Epithelial cell of prostate (primary cell): Measurements from ENCODE around the gene DUSP11.
"Not testable (repeated sequence)": the region's sequence is repeated elsewhere in the genome, so short reads cannot be mapped to it uniquely, and the experiment has no call there.

Experiments used
- DNase-seq: peaks from one replicate; pipeline ENCODE4 v3.0.0-alpha.2; 2011; ENCODE audit warnings: low read depth, low spot score
- H3K27ac ChIP-seq: fragments of 450-650 bp; 2 replicates; pipeline ENCODE4 v1.5.1; 2017; ENCODE audit warnings: mild to moderate bottlenecking

Gene DUSP11

GRCh38 chr2:73728043-73728442 lies 51.9 kb downstream of the DUSP11 start:
- no peak for DNase-seq
- H3K27ac ChIP-seq: no peak overlapping the region

DNA sequence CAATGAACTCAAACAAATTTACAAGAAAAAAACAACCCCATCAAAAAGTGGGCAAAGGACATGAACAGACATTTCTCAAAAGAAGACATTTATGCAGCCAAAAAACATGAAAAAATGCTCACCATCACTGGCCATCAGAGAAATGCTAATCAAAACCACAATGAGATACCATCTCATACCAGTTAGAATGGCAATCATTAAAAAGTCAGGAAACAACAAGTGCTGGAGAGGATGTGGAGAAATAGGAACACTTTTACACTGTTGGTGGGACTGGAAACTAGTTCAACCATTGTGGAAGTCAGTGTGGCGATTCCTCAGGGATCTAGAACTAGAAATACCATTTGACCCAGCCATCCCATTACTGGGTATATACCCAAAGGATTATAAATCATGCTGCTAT lies 53.2 kb downstream of the DUSP11 start:
- H3K27ac ChIP-seq, DNase-seq: not testable (repeated sequence)

DNA sequence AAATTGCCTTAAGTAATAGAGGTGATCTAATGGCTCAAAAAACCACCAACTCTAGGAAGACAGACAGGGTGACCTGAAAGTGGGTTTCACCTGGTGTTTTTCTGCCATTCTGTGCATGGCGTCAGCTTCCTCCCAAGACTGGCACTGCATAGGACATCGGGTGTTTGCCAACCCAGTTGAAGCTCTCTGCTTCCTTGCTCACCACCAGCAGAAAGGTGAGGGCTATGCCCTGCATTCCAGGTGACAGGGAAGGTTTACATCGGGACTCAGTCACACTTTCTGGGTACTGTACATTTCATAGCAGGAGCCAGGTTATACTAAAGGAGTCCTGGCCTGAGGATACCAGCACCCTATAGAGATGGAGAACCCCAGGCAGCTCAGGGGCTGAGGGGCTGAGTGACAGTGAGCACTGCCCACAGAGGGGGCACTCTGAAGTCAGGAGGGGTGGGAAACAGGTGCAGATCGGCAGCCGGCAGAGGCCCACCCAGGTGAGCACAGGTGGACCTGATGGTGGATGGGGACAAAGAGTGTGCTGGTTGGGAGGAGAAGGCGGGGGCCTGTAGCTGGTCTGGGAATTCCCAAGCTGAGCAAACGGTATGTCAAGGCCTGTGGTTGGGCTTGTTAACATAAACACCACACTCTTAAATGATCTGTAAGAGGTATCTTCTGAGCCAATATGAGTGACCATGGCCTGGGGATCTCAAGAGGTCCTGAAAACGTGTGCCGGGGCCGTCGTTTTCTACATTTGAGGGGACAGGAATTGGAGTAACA lies 60.9 kb downstream of the DUSP11 start:
- no peak for DNase-seq
- H3K27ac ChIP-seq: no peak overlapping the region

- DNase-seq: no peak
- no peak overlapping the region for H3K27ac ChIP-seq
These were observed 61.5 kb downstream of the DUSP11 start for GRCh38 chr2:73718421-73718820.

DNA sequence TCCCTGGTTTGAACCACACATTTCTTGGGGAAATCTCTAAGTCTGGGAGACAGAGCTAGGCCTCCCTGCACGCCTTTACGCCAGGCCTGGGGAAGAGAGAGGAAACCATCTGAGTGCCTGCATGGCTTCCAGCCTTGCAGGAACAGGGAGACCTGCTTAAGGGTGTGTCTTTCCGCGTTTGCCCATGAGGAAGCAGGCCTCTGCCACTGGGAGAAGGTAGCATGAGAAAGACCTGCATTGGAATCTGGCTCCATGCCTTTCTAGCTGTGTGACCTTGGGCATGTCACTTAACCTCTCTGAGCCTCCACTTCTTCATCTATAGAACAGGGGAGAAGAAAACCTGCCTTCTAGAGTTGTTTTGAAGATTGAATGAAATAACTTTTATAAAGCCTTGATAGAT lies 62.2 kb downstream of the DUSP11 start:
- not testable (repeated sequence) for H3K27ac ChIP-seq, DNase-seq

DNA sequence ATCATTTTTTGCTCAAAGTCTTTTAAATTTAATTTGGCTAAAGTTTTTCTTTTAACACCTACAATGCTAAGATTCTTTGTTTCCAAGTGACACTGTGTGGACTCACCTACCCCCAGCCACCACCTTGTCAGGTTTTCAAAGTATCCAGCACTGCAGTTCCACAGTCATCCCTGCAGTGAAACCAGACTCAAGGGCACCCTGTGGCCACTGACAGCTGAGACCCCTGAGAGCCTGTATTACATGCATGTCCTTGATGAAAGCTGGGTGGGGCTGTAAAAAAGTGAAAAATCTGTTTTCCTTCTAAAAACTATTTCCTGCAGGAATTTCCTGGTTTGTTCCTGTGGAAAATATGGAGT lies 62.7 kb downstream of the DUSP11 start:
- DNase-seq: no peak
- H3K27ac ChIP-seq: no peak overlapping the region

DNA sequence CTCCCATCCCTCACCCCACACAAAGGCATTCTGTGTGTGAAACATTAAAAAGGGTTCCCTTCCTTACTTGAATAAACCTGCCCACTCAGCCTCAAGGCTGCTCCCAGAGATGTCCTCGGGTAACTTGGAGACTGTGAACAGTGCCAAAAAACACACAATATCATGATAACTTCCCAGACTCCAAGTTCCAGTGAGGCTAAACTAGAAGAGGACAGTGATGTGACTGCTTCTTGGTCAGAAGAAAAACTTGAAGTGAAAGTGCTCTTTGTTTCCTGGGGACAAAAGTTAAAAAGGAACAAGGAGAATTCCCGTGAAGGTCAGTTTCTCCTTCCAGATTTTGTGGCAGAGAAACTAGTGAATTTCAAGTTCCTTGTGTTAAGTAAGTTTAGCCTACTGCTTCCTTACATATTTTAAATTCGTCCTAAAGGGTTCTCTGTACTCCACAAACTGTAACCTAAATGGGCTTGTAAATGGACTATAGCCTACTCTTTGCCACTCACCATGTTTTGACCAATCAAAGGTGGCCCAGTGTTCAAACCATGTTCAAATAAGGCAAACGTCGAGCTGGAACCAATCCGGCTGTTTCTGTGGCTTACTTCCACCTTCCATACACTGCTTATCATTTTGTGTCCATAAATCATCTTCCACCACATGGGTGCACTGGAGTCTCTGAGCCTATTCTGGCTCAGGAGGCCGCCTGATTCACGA lies 63.2 kb downstream of the DUSP11 start:
- DNase-seq: no peak
- no peak overlapping the region for H3K27ac ChIP-seq

- no peak for DNase-seq
- H3K27ac ChIP-seq: no peak overlapping the region
These were observed 65.8 kb downstream of the DUSP11 start for GRCh38 chr2:73714091-73714490.
